Measurements from ENCODE around the gene PTAFR. TPM values are rescaled to one million over a fixed set of nuclear protein-coding genes. Genes with fewer than 3 reads are reported as not detected.

Gene PTAFR
- total RNA-seq, 2 donors from 2014 or later: 2.3 to 2.5 TPM

DNA sequence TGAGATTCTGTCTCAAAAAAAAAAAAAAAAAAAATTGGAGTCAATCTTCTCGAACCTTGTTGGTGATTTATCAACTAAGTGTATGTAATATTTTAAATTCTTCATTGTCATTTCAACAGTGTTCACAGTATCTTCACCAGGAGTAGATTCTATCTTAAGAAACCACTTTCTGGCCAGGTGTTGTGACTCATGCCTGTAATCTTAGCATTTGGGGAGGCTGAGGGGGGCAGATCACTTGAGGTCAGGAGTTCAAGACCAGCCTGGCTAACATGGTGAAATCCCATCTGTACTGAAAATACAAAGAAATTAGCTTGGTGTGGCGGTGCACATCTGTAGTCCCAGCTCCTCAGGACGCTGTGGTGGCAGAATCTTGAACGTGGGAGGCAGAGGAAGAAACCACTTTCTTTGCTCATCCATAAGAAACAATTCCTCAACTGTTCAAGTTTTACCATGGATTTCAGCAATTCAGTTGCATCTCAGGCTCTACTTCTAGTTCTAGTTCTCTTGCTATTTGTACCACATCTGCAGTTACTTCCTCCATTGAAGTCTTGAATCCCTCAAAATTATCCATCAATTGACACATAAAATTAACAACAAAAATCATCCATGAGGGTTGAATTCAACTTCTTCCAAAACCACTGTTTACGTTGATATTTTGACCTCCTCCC is 57.7 kb downstream of the PTAFR start:
- no peak overlapping the region for H3K27ac ChIP-seq
- H3K4me3 ChIP-seq: no peak overlapping the region
- TF ChIP-seq POLR2A (IDR thresholded peaks at IDR 0.05): no peak
- H3K9me3 ChIP-seq: no peaks in the 10 kb centered on the region
- no peaks in the 10 kb centered on the region for H3K27me3 ChIP-seq (replicated peaks; ENCODE audit: insufficient read depth)
- intact Hi-C loops (cut with DNase I): no loop called here
- H3K36me3 ChIP-seq: no peaks in the 10 kb centered on the region
- 89% methylated on average over 5 of the region's 5 CpGs for WGBS
- no peaks in the 10 kb centered on the region for H3K4me1 ChIP-seq (replicated peaks)
- DNase-seq (ENCODE audit: low spot score): no peak

DNA sequence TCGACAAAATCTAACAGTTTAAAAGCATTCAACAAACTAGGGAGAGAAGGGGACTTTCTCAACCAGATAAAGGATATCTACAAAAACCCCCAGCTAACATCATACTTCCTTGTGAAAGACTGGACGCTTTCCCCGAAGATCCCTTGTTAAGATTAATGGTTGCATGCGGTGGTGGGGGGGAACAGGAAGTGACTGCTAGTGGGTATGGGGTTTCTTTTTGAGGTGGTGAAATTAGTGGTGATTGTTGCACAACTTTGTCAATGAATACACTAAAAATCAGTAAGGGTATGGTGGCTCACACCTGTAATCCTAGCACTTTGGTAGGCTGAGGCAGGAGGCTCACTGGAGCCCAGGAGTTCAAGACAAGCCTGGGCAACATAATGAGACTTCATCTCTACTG is 61.2 kb downstream of the PTAFR start:
- Histone ChIP-seq H3K4me3 (no peak overlapping the region), H3K9me3 (no peaks in the 10 kb centered on the region), H3K27ac (no peak overlapping the region), H3K4me1 (replicated peaks) (no peaks in the 10 kb centered on the region), H3K36me3 (no peaks in the 10 kb centered on the region), H3K27me3 (replicated peaks; ENCODE audit: insufficient read depth) (no peaks in the 10 kb centered on the region)
- intact Hi-C loops (cut with DNase I): no loop called here
- no peak for DNase-seq (ENCODE audit: low spot score)
- WGBS: 28% methylated on average over 4 of the region's 4 CpGs
- TF ChIP-seq POLR2AphosphoS5 (IDR thresholded peaks at IDR 0.05) (no peak), POLR2A (IDR thresholded peaks at IDR 0.05) (no peak)
- TF ChIP-seq, protein P1, sequence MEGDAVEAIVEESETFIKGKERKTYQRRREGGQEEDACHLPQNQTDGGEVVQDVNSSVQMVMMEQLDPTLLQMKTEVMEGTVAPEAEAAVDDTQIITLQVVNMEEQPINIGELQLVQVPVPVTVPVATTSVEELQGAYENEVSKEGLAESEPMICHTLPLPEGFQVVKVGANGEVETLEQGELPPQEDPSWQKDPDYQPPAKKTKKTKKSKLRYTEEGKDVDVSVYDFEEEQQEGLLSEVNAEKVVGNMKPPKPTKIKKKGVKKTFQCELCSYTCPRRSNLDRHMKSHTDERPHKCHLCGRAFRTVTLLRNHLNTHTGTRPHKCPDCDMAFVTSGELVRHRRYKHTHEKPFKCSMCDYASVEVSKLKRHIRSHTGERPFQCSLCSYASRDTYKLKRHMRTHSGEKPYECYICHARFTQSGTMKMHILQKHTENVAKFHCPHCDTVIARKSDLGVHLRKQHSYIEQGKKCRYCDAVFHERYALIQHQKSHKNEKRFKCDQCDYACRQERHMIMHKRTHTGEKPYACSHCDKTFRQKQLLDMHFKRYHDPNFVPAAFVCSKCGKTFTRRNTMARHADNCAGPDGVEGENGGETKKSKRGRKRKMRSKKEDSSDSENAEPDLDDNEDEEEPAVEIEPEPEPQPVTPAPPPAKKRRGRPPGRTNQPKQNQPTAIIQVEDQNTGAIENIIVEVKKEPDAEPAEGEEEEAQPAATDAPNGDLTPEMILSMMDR (IDR thresholded peaks at IDR 0.05): no peak

DNA sequence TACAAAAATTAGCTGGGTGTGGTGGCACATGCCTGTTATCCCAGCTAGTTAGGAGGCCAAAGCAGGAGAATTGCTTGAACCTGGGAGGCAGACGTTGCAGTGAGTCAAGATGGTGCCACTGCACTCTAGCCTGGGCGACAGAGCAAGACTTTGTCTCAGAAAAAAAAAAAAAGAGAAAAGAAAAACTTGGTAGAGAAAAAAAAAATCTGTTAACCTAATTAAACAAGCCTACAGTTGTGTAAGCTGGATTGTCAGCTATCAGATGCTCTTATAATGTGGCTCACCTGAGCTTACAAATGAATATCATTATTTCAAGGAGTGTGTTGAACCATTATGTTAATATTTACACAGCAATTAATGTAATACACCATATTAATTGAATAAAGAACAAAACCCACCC is 61.6 kb downstream of the PTAFR start:
- WGBS: 74% methylated on average over 2 of the region's 2 CpGs
- Histone ChIP-seq H3K27ac (no peak overlapping the region), H3K4me1 (replicated peaks) (no peaks in the 10 kb centered on the region), H3K9me3 (no peaks in the 10 kb centered on the region), H3K4me3 (no peak overlapping the region), H3K27me3 (replicated peaks; ENCODE audit: insufficient read depth) (no peaks in the 10 kb centered on the region), H3K36me3 (no peaks in the 10 kb centered on the region)
- TF ChIP-seq, protein P1 (IDR thresholded peaks at IDR 0.05): no peak
- DNase-seq (ENCODE audit: low spot score): no peak
- intact Hi-C loops (cut with DNase I): no loop called here

DNA sequence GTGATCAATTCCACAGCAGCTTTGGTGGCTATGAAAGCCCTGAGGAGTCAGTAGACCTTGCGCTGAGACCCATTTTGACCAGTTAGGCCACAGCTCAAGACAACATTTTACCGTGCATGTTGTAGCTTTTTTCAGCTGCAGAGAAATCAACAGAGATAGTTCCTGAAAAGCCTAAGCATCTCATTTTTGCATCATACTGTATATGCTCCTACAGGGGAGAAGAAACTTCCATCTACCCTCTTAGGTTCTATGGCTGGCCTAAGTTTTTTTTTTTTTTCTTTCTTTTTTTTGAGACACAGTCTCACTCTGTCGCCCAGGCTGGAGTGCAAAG is 63.3 kb downstream of the PTAFR start:
- Histone ChIP-seq H3K9me3 (no peaks in the 10 kb centered on the region), H3K4me1 (replicated peaks) (no peaks in the 10 kb centered on the region), H3K36me3 (no peaks in the 10 kb centered on the region), H3K27me3 (replicated peaks; ENCODE audit: insufficient read depth) (no peaks in the 10 kb centered on the region), H3K27ac (no peak overlapping the region), H3K4me3 (no peak overlapping the region)
- no peak for DNase-seq (ENCODE audit: low spot score)
- 94% methylated on average over 3 of the region's 3 CpGs for WGBS
- intact Hi-C loops (cut with DNase I): no loop called here
- TF ChIP-seq POLR2AphosphoS5 (IDR thresholded peaks at IDR 0.05): no peak
- TF ChIP-seq POLR2A (IDR thresholded peaks at IDR 0.05): no peak
- TF ChIP-seq, protein P1 (IDR thresholded peaks at IDR 0.05): no peak

DNA sequence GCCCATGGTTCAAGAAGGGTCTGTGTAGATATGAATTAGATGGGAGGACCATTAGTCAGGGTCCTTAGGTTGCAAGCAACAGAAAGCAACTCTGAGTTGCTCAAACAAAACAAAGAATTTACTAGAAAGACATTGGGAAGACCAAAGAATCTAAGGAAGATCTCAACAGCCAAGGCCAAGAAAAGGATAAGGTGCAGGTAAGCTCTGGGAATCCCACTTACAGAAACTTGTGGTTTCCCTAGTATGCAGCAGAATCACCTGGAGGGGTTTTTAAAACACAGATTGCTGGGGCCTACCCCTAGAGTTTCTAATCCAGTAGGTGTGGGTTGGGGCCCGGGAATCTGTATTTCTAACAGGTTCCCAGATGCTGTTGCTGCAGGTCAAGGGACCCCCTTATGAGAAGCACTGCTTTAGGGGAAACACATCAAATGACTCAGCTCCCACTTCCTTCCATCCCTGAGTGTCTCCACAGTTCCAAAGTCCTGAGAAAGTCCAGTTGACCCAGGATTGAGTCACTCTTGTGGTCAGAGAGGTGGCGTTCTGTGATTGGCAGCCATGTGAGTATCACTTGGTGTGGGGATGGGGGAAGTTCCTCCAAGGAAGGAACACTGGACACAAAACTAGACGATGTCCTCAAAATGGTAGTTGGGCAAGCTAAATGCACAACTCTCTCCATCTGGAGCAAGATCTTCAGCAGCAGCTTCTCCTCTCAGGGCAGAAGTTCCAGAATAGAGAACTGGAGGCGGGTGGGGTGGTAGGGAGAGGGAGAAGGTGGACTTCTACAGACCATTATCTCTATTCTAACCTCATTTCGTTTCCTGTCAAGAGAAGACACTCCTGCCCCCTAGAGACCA is 63.9 kb downstream of the PTAFR start:
- Histone ChIP-seq H3K4me3 (no peak overlapping the region), H3K36me3 (no peaks in the 10 kb centered on the region), H3K9me3 (no peaks in the 10 kb centered on the region), H3K27me3 (replicated peaks; ENCODE audit: insufficient read depth) (no peaks in the 10 kb centered on the region), H3K4me1 (replicated peaks) (no peaks in the 10 kb centered on the region), H3K27ac (no peak overlapping the region)
- DNase-seq (ENCODE audit: low spot score): no peak
- WGBS: 82% methylated on average over 5 of the region's 5 CpGs
- intact Hi-C loops (cut with DNase I): no loop called here
- TF ChIP-seq POLR2A (IDR thresholded peaks at IDR 0.05) (no peak), POLR2AphosphoS5 (IDR thresholded peaks at IDR 0.05) (no peak)
- TF ChIP-seq, protein P1 (IDR thresholded peaks at IDR 0.05): no peak
